Colonic mucosa (tissue), 4 donors: ENCODE data around the gene GATB. TPM values are rescaled to one million over a fixed set of nuclear protein-coding genes. Genes with fewer than 3 reads are reported as not detected.

ENCODE experiments used
- DNase-seq: peaks from one replicate; pipeline ENCODE4 v3.0.0-alpha.2; 2020
- H3K27ac ChIP-seq: fragments of 200-600 bp; one replicate; pipeline ENCODE4 v1.8.0; 2021
- H3K27me3 ChIP-seq: fragments of 200-600 bp; one replicate; pipeline ENCODE4 v1.8.0; 2021
- H3K36me3 ChIP-seq: fragments of 200-600 bp; one replicate; pipeline ENCODE4 v1.8.0; 2021
- H3K4me1 ChIP-seq: fragments of 200-600 bp; one replicate; pipeline ENCODE4 v1.8.0; 2021; ENCODE audit warnings: mild to moderate bottlenecking
- H3K4me3 ChIP-seq: fragments of 200-600 bp; one replicate; pipeline ENCODE4 v1.8.0; 2021
- H3K9ac ChIP-seq, 2 donors: one replicate each; pipeline ENCODE4 v1.7.0; 2013; ENCODE audit warnings: control low read depth in 2 of 2, low read depth in 2 of 2, low read length in 2 of 2
- H3K9me3 ChIP-seq: fragments of 200-600 bp; one replicate; pipeline ENCODE4 v1.8.0; 2021
- intact Hi-C: fragments of 100-400 bp; cut with DNase I; formaldehyde crosslinking; loops from one replicate; pipeline ENCODE4 v1.14.1; 2022
- total RNA-seq, 2 donors: library from RNA; stranded (reverse); fragmentation: NEBNext Ultra II Directional in 1 of 2; extraction: Animal tissue kit (Norgen Biotek cat#: 25700) in 1 of 2; gene quantifications; one replicate each; pipeline ENCODE4 v1.2.1, GENCODE V29; 2021
- TF ChIP-seq, protein P1 (sequence below): fragments of 200-600 bp; IDR thresholded peaks from one replicate; pipeline ENCODE4 v1.8.0; 2022; ENCODE audit warnings: antibody characterized with exemption, mild to moderate bottlenecking
- donor health status: healthy.
- donor health status: DM: no; HTN: no; CAD: no.
- donor health status: DM: no; HTN: no; CAD: no.

Gene GATB
- total RNA-seq, 2 donors from 2014 or later, result 20.9 to 22.9 TPM

DNA sequence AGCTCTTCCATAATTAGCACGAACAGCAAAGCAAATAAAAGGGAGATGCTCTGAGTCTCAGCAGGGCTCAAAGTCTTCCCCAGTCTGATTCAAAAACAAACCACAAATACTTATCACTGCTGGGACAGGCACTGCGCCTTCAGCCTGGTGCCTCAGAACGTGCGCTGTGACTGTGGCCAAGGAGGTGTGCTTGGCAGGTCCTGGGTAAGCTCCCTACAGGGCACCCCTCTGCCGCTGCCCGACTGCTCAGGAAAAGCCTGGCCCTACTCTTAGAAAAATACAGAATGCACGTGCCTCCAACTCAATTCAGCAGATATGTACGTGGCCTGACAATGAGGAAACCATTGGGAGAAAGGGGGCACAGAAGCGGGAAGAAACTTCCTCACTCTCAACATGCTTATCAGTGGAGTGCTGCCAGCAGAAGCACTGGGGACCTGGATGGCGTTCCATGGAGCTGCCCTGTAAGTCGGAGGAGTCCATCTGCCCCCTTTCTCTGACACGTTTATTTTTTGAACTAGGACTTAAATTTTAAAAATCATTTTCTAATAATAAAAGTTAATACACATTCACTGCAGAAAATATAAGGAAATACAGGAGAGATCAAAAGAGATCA lies 86.8 kb downstream of the GATB start:
- Histone ChIP-seq H3K9ac (no peak overlapping the region), H3K4me3 (no peak overlapping the region), H3K27me3 (no peaks in the 10 kb centered on the region), H3K9me3 (no peaks in the 10 kb centered on the region), H3K36me3 (no peaks in the 10 kb centered on the region), H3K4me1 (no peaks in the 10 kb centered on the region), H3K27ac (no peak overlapping the region)
- TF ChIP-seq, protein P1, sequence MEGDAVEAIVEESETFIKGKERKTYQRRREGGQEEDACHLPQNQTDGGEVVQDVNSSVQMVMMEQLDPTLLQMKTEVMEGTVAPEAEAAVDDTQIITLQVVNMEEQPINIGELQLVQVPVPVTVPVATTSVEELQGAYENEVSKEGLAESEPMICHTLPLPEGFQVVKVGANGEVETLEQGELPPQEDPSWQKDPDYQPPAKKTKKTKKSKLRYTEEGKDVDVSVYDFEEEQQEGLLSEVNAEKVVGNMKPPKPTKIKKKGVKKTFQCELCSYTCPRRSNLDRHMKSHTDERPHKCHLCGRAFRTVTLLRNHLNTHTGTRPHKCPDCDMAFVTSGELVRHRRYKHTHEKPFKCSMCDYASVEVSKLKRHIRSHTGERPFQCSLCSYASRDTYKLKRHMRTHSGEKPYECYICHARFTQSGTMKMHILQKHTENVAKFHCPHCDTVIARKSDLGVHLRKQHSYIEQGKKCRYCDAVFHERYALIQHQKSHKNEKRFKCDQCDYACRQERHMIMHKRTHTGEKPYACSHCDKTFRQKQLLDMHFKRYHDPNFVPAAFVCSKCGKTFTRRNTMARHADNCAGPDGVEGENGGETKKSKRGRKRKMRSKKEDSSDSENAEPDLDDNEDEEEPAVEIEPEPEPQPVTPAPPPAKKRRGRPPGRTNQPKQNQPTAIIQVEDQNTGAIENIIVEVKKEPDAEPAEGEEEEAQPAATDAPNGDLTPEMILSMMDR, result no peak
- intact Hi-C loops, result no loop called here
- no peak for DNase-seq

DNA sequence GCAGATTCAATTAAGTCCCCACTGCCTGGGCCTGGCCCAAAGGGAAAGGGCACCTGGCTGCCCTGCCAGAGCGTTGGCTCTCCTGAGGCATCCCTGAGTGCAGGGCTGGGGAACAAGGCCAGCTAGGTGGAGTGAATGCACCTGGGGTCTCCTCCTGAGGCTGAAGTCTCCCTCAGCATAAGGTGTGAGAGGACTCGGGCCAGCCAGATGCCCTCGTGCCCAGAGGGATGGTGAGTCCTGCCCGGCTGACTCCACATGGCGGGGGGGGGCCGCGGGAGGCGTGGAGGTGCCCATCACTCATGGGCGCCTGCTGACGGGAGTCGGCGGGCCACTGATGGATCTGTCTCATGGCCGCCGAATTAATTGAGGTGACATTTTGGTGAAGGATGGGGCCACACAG lies 87.8 kb downstream of the GATB start:
- no peak overlapping the region for H3K9ac ChIP-seq
- no peak for DNase-seq
- H3K27ac ChIP-seq, result no peak overlapping the region
- no peaks in the 10 kb centered on the region for H3K36me3 ChIP-seq
- TF ChIP-seq, protein P1, result no peak
- H3K9me3 ChIP-seq, result no peaks in the 10 kb centered on the region
- H3K27me3 ChIP-seq, result no peaks in the 10 kb centered on the region
- H3K4me3 ChIP-seq, result no peak overlapping the region
- intact Hi-C loops, result no loop called here
- no peaks in the 10 kb centered on the region for H3K4me1 ChIP-seq

DNA sequence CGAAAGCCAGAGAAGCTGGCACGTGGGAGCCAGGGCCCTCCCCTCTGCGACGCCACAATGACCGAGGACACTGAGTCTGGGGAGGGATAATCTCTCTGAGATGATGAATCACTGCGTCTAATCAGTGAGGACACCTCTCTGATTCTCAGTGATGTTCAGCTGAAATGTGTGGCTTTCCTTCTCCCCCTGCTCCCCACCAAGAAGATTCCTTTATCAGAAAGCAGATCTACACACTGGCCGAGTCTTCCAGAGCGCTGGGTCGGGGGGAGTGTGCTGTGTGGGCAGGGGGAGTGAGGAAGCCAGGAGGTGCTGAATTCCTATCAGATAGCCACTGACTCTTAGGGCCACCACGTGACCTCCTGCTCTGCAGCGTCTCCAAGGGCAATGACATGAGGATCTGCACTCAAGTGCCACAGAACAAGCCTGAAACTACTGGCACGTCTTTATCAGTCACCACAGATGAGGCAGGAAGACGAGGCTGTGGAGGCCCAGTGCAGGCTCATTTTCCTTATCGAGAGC lies 89.2 kb downstream of the GATB start:
- Histone ChIP-seq H3K4me1 (no peaks in the 10 kb centered on the region), H3K27me3 (no peaks in the 10 kb centered on the region), H3K27ac (no peak overlapping the region), H3K9ac (no peak overlapping the region), H3K4me3 (no peak overlapping the region), H3K36me3 (no peaks in the 10 kb centered on the region), H3K9me3 (no peaks in the 10 kb centered on the region)
- TF ChIP-seq, protein P1, result no peak
- intact Hi-C loops, result no loop called here
- DNase-seq, result no peak

DNA sequence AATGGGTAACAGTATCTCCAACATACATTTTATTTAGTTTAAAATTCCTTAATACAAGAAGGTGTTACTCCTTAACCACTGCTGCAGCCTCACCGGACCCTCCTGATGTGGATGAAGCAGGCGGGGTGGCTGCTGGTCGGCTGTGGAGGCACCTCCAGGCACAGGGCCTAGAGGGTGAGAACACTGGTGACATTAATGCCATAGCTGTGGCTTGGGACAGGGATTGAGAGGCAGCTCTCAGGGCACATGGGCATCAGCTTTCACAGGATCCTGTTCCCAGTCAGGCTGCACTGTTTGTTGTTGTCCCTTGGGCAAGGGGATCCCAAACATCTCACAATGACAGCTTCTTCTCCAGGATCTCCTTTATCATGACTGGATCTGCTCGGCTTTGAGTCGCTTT lies 90.0 kb downstream of the GATB start:
- TF ChIP-seq, protein P1, result no peak
- no peak for DNase-seq
- intact Hi-C loops, result no loop called here
- Histone ChIP-seq H3K9me3 (no peaks in the 10 kb centered on the region), H3K27ac (no peak overlapping the region), H3K36me3 (no peaks in the 10 kb centered on the region), H3K9ac (no peak overlapping the region), H3K27me3 (no peaks in the 10 kb centered on the region), H3K4me1 (no peaks in the 10 kb centered on the region), H3K4me3 (no peak overlapping the region)

DNA sequence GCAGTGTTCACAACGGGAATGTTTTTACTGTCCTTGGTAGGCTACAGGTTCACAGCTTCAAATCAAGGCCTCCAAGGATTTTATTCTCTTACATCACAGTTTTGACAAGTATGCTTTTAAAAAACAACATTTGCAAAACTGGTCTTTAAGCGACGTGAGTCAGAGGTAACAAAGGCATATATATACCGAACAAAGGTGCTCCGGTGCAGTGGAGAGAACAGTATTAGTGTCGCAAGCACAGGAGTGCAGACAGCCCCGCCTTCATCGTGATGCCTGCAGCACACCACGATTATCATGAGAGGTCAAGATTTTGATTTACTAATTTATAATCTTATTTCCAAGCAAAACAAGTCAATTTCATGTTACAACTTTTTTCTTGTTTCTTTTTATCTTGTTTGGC lies 90.8 kb downstream of the GATB start:
- TF ChIP-seq, protein P1, result no peak
- no peaks in the 10 kb centered on the region for H3K27me3 ChIP-seq
- no peak overlapping the region for H3K4me3 ChIP-seq
- H3K4me1 ChIP-seq, result no peaks in the 10 kb centered on the region
- H3K9ac ChIP-seq, result no peak overlapping the region
- H3K27ac ChIP-seq, result no peak overlapping the region
- no peak for DNase-seq
- H3K36me3 ChIP-seq, result no peaks in the 10 kb centered on the region
- intact Hi-C loops, result no loop called here
- no peaks in the 10 kb centered on the region for H3K9me3 ChIP-seq
